ENCODE measurements around the gene ADAMTSL2. TPM values are rescaled to one million over a fixed set of nuclear protein-coding genes. Genes with fewer than 3 reads are reported as not detected.

The ADAMTSL2 gene
- total and polyA plus RNA-seq, 2 of the 13 experiments (the other 11 are each of a cell fraction or from before 2014, with no cell fraction given): 1.9 to 3.8 TPM

- Histone ChIP-seq H3K4me3 (replicated peaks in 1 of 3; ENCODE audit: insufficient read depth in 1 of 3, low read depth in 2 of 3, low read length in 3 of 3) (no peak overlapping the region), H3K4me1 (ENCODE audit: insufficient read depth, low read length) (no peaks in the 10 kb centered on the region), H3K9ac (ENCODE audit: insufficient read depth, low read depth, low read length) (no peak overlapping the region), H3K27me3 (ENCODE audit: control insufficient read depth in 1 of 2, insufficient read depth in 2 of 2, low read length in 2 of 2) (peaks cover 21 to 74% of the 10 kb centered on the region in 2 experiments), H3K79me2 (ENCODE audit: insufficient read depth, low read length) (no peaks in the 10 kb centered on the region), H3K27ac (ENCODE audit: extremely low read length, insufficient read depth, low read length) (no peak overlapping the region), H3K9me3 (ENCODE audit: low read length) (no peaks in the 10 kb centered on the region), H3K4me2 (ENCODE audit: low read depth, low read length) (no peak overlapping the region), H4K20me1 (ENCODE audit: insufficient read depth, low read length) (no peaks in the 10 kb centered on the region), H3K36me3 (replicated peaks in 1 of 2; ENCODE audit: control insufficient read depth in 1 of 2, insufficient read depth in 2 of 2, low read length in 2 of 2) (no peaks in the 10 kb centered on the region), H2AFZ (ENCODE audit: low read length) (no peak overlapping the region)
- intact Hi-C loops (cut with micrococcal nuclease; ENCODE audit: unreplicated experiment) (loop anchor here (5.0 kb wide), 1 partner anchor 142 kb away; no protein-coding TSS in a partner anchor), in situ Hi-C loops (cut with HindIII; ENCODE audit: extremely low pct_ligation_motif_present, low pct_unique_long_range_greater_than_20kb) (no loop called here)
- DNase-seq (ENCODE audit: low spot score) (no peak), FAIRE-seq (no peak), ATAC-seq (no peak)
- ChIA-PET CTCF (ENCODE audit: low intra/inter-chr PET ratio, low total read pairs) (no interaction called here), POLR2A (no interaction called here)
- WGBS (ENCODE audit: low lambda C conversion rate): 38% methylated on average over 21 of the region's 43 CpGs
- TF ChIP-seq SYNCRIP (IDR thresholded peaks at IDR 0.05; ENCODE audit: insufficient read depth, low read depth, low read length): no peak
- no peak for TF ChIP-seq ZNF720 (CRISPR knock-in tag; IDR thresholded peaks at IDR 0.05)
- TF ChIP-seq, protein P1, sequence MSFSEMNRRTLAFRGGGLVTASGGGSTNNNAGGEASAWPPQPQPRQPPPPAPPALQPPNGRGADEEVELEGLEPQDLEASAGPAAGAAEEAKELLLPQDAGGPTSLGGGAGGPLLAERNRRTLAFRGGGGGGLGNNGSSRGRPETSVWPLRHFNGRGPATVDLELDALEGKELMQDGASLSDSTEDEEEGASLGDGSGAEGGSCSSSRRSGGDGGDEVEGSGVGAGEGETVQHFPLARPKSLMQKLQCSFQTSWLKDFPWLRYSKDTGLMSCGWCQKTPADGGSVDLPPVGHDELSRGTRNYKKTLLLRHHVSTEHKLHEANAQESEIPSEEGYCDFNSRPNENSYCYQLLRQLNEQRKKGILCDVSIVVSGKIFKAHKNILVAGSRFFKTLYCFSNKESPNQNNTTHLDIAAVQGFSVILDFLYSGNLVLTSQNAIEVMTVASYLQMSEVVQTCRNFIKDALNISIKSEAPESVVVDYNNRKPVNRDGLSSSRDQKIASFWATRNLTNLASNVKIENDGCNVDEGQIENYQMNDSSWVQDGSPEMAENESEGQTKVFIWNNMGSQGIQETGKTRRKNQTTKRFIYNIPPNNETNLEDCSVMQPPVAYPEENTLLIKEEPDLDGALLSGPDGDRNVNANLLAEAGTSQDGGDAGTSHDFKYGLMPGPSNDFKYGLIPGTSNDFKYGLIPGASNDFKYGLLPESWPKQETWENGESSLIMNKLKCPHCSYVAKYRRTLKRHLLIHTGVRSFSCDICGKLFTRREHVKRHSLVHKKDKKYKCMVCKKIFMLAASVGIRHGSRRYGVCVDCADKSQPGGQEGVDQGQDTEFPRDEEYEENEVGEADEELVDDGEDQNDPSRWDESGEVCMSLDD (CRISPR knock-in tag; IDR thresholded peaks at IDR 0.05; ENCODE audit: borderline replicate concordance): no peak
- no peak for TF ChIP-seq TBL1XR1 (IDR thresholded peaks at IDR 0.05; ENCODE audit: borderline replicate concordance, low read length, partially characterized antibody)
- TF ChIP-seq BRF2 (CRISPR knock-in tag; IDR thresholded peaks at IDR 0.05): no peak
- no peak for TF ChIP-seq ZC3H13 (CRISPR knock-in tag; IDR thresholded peaks at IDR 0.05)
- BruUV-seq (replicated peaks): no TSS peak
These were observed 51.2 kb downstream of the ADAMTSL2 start for GRCh38 chr9:133585481-133586351.
